Neuronal stem cell (in vitro differentiated cells): Measurements from ENCODE around the gene DDX47.
"Not testable (repeated sequence)": the region's sequence is repeated elsewhere in the genome, so short reads cannot be mapped to it uniquely, and the experiment has no call there.

Source experiments
- DNase-seq: peaks from one replicate; pipeline ENCODE4 v3.0.0-alpha.2; 2013; ENCODE audit warnings: low spot score
- H2AFZ ChIP-seq: one replicate; pipeline ENCODE4 v1.6.1; 2013; ENCODE audit warnings: mild to moderate bottlenecking, low read length, inconsistent platforms
- H2AK5ac ChIP-seq: 2 replicates; pipeline ENCODE4 v1.6.1; 2013; ENCODE audit warnings: low read depth, mild to moderate bottlenecking, inconsistent platforms, low read length, moderate library complexity, mixed read lengths
- H2BK120ac ChIP-seq: 2 replicates; pipeline ENCODE4 v1.6.1; 2013; ENCODE audit warnings: low read depth, mild to moderate bottlenecking, inconsistent platforms, low read length, moderate library complexity, mixed read lengths
- H2BK12ac ChIP-seq: one replicate; pipeline ENCODE4 v1.6.1; 2013; ENCODE audit warnings: low read length, inconsistent platforms
- H2BK15ac ChIP-seq: 2 replicates; pipeline ENCODE4 v1.6.1; 2013; ENCODE audit warnings: mild to moderate bottlenecking, low read length, inconsistent platforms, mixed read lengths
- H2BK5ac ChIP-seq: one replicate; pipeline ENCODE4 v1.6.1; 2013; ENCODE audit warnings: inconsistent platforms, mild to moderate bottlenecking, low read length, moderate library complexity
- H3K14ac ChIP-seq: one replicate; pipeline ENCODE4 v1.6.1; 2013; ENCODE audit warnings: low read length, inconsistent platforms
- H3K18ac ChIP-seq: 2 replicates; pipeline ENCODE4 v1.6.1; 2013; ENCODE audit warnings: low read length, inconsistent platforms
- H3K23ac ChIP-seq: 2 replicates; pipeline ENCODE4 v1.6.1; 2013; ENCODE audit warnings: low read depth, mild to moderate bottlenecking, mixed read lengths, low read length, inconsistent platforms; ENCODE audit not compliant: poor library complexity
- H3K27ac ChIP-seq: replicated peaks from 3 replicates; pipeline ENCODE4 v1.5.1; 2013; ENCODE audit warnings: low read length, inconsistent platforms
- H3K27me3 ChIP-seq, 3 experiments: 2 replicates each; pipeline ENCODE4 v1.6.1; 2013; ENCODE audit warnings: low read length in 3 of 3, mild to moderate bottlenecking in 2 of 3, inconsistent platforms in 1 of 3, low read depth in 1 of 3, mixed read lengths in 1 of 3, moderate library complexity in 1 of 3; ENCODE audit not compliant: control insufficient read depth in 3 of 3, insufficient read depth in 3 of 3
- H3K36me3 ChIP-seq, 2 donors: replicated peaks in 1 of 2; 2 replicates each; pipeline ENCODE4 v1.6.1; 2013; ENCODE audit warnings: low read length in 2 of 2; ENCODE audit not compliant: control insufficient read depth in 2 of 2, insufficient read depth in 2 of 2
- H3K4ac ChIP-seq: 2 replicates; pipeline ENCODE4 v1.6.1; 2013; ENCODE audit warnings: inconsistent platforms, mild to moderate bottlenecking, low read length, moderate library complexity
- H3K4me1 ChIP-seq, 2 donors: 1 replicate in 1 of 2; 2 replicates in 1 of 2; pipeline ENCODE4 v1.6.1; 2013; ENCODE audit warnings: low read length in 2 of 2, low read depth in 1 of 2; ENCODE audit not compliant: control insufficient read depth in 2 of 2, insufficient read depth in 1 of 2
- H3K4me2 ChIP-seq: one replicate; pipeline ENCODE4 v1.6.1; 2013; ENCODE audit warnings: mild to moderate bottlenecking, low read length, inconsistent platforms; ENCODE audit not compliant: insufficient read depth, poor library complexity, severe bottlenecking
- H3K4me3 ChIP-seq, 2 donors: 2 replicates each; pipeline ENCODE4 v1.5.1; 2013; ENCODE audit warnings: low read length in 2 of 2, mild to moderate bottlenecking in 2 of 2, inconsistent platforms in 1 of 2, moderate library complexity in 1 of 2
- H3K79me1 ChIP-seq: one replicate; pipeline ENCODE4 v1.6.1; 2013; ENCODE audit warnings: low read depth, mild to moderate bottlenecking, inconsistent platforms, low read length, moderate library complexity
- H3K9ac ChIP-seq: one replicate; pipeline ENCODE4 v1.6.1; 2013; ENCODE audit warnings: mild to moderate bottlenecking, low read depth, low read length, inconsistent platforms; ENCODE audit not compliant: poor library complexity
- H3K9me3 ChIP-seq, 2 donors: replicated peaks in 1 of 2; 2 replicates each; pipeline versions ENCODE3 to v1.6.1; 2013; ENCODE audit warnings: low read length in 2 of 2, mild to moderate bottlenecking in 2 of 2, inconsistent platforms in 1 of 2, low read depth in 1 of 2, mixed read lengths in 1 of 2, moderate library complexity in 1 of 2; ENCODE audit not compliant: control insufficient read depth in 2 of 2, insufficient read depth in 1 of 2
- H4K8ac ChIP-seq: one replicate; pipeline ENCODE4 v1.6.1; 2013; ENCODE audit warnings: low read depth, mild to moderate bottlenecking, inconsistent platforms, low read length, moderate library complexity
- H4K91ac ChIP-seq: one replicate; pipeline ENCODE4 v1.6.1; 2013; ENCODE audit warnings: low read length, low read depth, mild to moderate bottlenecking, inconsistent platforms; ENCODE audit not compliant: poor library complexity
- WGBS, 2 donors: extraction: QIAGEN DNeasy Blood & Tissue Kit; methylation state at CpG; one replicate each; pipeline ENCODE4 v1.1.7; 2013; ENCODE audit warnings: missing lambda C conversion rate in 2 of 2, mixed read lengths in 1 of 2; ENCODE audit not compliant: insufficient read length in 2 of 2, insufficient replicate concordance in 1 of 2; ENCODE audit errors: extremely low coverage in 2 of 2; 5-methylcytosine and 5-hydroxymethylcytosine counted together

Gene DDX47

DNA sequence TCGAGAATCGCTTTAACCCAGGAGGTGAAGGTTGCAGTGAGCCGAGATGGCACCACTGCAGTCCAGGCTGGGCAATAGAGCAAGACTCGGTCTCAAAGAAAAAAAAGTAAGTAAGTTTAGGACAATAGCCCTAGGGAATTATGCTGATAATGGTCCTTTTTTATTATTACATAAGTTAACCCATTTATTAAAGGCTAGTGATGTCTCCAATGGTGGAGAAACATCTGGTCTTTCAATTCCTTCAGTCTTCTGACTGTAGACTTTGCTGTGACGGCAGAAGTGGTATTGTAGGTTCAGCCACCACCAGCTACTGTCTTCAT, 27.4 kb downstream of the DDX47 start:
- no peak overlapping the region for H3K14ac ChIP-seq
- H3K27me3 ChIP-seq = no peaks in the 10 kb centered on the region
- H3K9ac ChIP-seq = no peak overlapping the region
- no peak overlapping the region for H3K4me2 ChIP-seq
- no peak overlapping the region for H2BK15ac ChIP-seq
- no peak for DNase-seq
- no peak overlapping the region for H2AK5ac ChIP-seq
- H2BK120ac ChIP-seq = no peak overlapping the region
- H3K9me3 ChIP-seq = no peaks in the 10 kb centered on the region
- no peak overlapping the region for H3K18ac ChIP-seq
- no CpG with 5 or more reads among the region's 5 CpGs for WGBS, 2 donors
- no peak overlapping the region for H3K23ac ChIP-seq
- no peak overlapping the region for H2AFZ ChIP-seq
- H2BK5ac ChIP-seq = no peak overlapping the region
- H4K8ac ChIP-seq = no peak overlapping the region
- peaks cover 0 to 5% of the 10 kb centered on the region in 2 donors for H3K4me1 ChIP-seq
- H3K4me3 ChIP-seq = no peak overlapping the region
- H4K91ac ChIP-seq = no peak overlapping the region
- no peak overlapping the region for H2BK12ac ChIP-seq
- no peak overlapping the region for H3K27ac ChIP-seq
- peaks cover 2 to 13% of the 10 kb centered on the region in 2 donors for H3K36me3 ChIP-seq
- no peaks in the 10 kb centered on the region for H3K79me1 ChIP-seq
- H3K4ac ChIP-seq = no peak overlapping the region

DNA sequence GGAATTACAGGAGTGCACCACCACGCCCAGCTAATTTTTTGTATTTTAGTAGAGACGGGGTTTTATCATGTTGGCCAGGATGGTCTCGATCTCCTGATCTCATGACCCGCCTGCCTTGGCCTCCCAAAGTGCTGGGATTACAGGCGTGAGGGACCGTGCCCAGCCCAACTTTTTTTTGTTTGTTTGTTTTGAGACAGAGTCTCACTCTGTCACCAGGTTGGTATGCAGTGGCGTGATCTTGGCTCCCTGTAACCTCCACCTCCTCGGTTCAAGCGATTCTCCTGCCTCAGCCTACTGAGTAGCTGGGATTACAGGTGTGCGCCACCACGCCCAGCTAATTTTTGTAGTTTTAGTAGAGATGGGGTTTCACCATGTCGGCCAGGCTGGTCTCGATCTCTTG, 28.3 kb downstream of the DDX47 start:
- not testable (repeated sequence) for H3K27me3 ChIP-seq, H2AFZ ChIP-seq, H3K9ac ChIP-seq, H3K4ac ChIP-seq, H3K4me1 ChIP-seq, DNase-seq, H2BK120ac ChIP-seq, H2BK12ac ChIP-seq, H3K18ac ChIP-seq, H3K14ac ChIP-seq, H3K9me3 ChIP-seq, H3K79me1 ChIP-seq, H2BK15ac ChIP-seq, H4K8ac ChIP-seq, H3K27ac ChIP-seq, H3K4me3 ChIP-seq, H4K91ac ChIP-seq, H3K4me2 ChIP-seq, H2BK5ac ChIP-seq, H3K23ac ChIP-seq, H2AK5ac ChIP-seq
- WGBS, 2 donors = no CpG with 5 or more reads among the region's 13 CpGs
- H3K36me3 ChIP-seq = peaks cover 0 to 11% of the 10 kb centered on the region in 2 donors

DNA sequence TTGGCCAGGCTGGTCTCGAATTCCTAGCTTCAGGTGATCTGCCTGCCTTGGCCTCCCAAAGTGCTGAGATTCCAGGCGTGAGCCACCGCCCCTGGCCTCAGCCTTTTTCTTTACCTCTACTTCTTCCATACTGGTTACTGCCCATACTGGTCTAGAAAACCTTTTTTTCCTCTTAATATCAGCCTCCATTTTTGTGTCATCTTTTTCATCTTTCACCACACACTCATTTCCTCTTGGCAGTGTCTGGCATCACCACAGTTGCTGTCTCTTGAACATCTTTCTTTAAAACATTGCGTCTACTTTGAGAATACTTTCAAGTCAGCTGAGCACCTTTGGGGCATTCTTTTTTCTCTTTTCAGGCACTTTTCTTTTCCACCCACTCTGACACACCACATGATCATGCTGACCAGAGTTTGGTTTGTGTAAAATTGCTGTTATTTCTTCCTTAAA, 32.7 kb downstream of the DDX47 start:
- H3K23ac ChIP-seq = no peak overlapping the region
- H3K14ac ChIP-seq = no peak overlapping the region
- no peak overlapping the region for H3K4me3 ChIP-seq
- H3K9me3 ChIP-seq = no peaks in the 10 kb centered on the region
- no peak overlapping the region for H2BK15ac ChIP-seq
- no peak overlapping the region for H3K9ac ChIP-seq
- H2AFZ ChIP-seq = no peak overlapping the region
- no CpG with 5 or more reads among the region's 4 CpGs for WGBS, 2 donors
- H2BK5ac ChIP-seq = no peak overlapping the region
- no peak overlapping the region for H3K4me2 ChIP-seq
- no peak overlapping the region for H3K27ac ChIP-seq
- H2AK5ac ChIP-seq = no peak overlapping the region
- no peaks in the 10 kb centered on the region for H3K27me3 ChIP-seq
- H4K8ac ChIP-seq = no peak overlapping the region
- no peak overlapping the region for H3K18ac ChIP-seq
- no peaks in the 10 kb centered on the region for H3K79me1 ChIP-seq
- DNase-seq = no peak
- no peak overlapping the region for H3K4ac ChIP-seq
- peaks cover 0 to 5% of the 10 kb centered on the region in 2 donors for H3K36me3 ChIP-seq
- H4K91ac ChIP-seq = no peak overlapping the region
- no peak overlapping the region for H2BK12ac ChIP-seq
- H3K4me1 ChIP-seq = no peaks in the 10 kb centered on the region
- H2BK120ac ChIP-seq = no peak overlapping the region

DNA sequence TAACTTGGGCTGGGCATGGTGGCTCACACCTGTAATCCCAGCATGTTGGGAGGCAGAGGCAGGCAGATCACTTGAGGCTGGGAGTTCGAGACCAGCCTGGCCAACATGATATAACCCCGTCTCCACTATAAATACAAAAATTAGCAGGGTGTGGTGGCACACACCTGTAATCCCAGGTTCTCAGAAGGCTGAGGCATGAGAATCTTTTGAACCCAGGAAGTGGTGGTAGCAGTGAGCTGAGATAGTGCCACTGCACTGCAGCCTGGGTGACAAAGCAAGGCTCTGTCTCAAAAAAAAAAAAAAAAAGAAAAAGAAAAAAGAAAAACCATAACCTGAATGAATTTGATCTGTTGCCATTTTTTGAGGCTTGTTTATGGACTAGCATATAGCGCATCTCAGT, 33.6 kb downstream of the DDX47 start:
- H3K4me2 ChIP-seq, H3K4me1 ChIP-seq, H3K79me1 ChIP-seq, H4K8ac ChIP-seq, H3K9ac ChIP-seq, H3K14ac ChIP-seq, H2BK120ac ChIP-seq, H3K18ac ChIP-seq, H2BK15ac ChIP-seq, H3K4ac ChIP-seq, H3K27me3 ChIP-seq, H2BK12ac ChIP-seq, H3K23ac ChIP-seq, H3K27ac ChIP-seq, H2AFZ ChIP-seq, H3K4me3 ChIP-seq, H3K9me3 ChIP-seq, H3K36me3 ChIP-seq, DNase-seq, H4K91ac ChIP-seq, H2AK5ac ChIP-seq, H2BK5ac ChIP-seq: not testable (repeated sequence)
- no CpG with 5 or more reads among the region's 3 CpGs for whole genome bisulfite sequencing, 2 donors
